PC-9 (cell line): ENCODE results near the gene THADA. TPM values are rescaled to one million over a fixed set of nuclear protein-coding genes. Genes with fewer than 3 reads are reported as not detected.

ENCODE experiments used
- BruUV-seq: library from RNA; stranded (reverse); fragments of 400-500 nt; replicated peaks from 2 replicates; lab custom pipeline; 2021; lab: Mats Ljungman, UMichigan
- CTCF ChIA-PET: fragments of 300-600 bp; sonication (Branson Sonifier 250); formaldehyde crosslinking; loops from one replicate; lab custom pipeline; 2022; ENCODE audit warnings: antibody characterized with exemption; lab: Charles Lee
- POLR2A ChIA-PET: fragments of 300-600 bp; sonication (Branson Sonifier 250); formaldehyde crosslinking; loops from one replicate; lab custom pipeline; 2022; ENCODE audit warnings: antibody characterized with exemption; ENCODE audit not compliant: unreplicated experiment; lab: Charles Lee
- DNase-seq, 2 experiments: peaks; one replicate each; pipeline versions ENCODE4 v3.0.0 to v3.0.0-alpha.2; 2015 to 2022; ENCODE audit warnings: mixed read lengths in 1 of 2
- H2AFZ ChIP-seq: fragments of 200-600 bp; sonication (generic); 2 replicates; pipeline ENCODE4 v1.8.1; 2017; ENCODE audit warnings: antibody characterized with exemption
- H3F3A ChIP-seq: fragments of 200-600 bp; sonication (generic); 2 replicates; pipeline ENCODE4 v1.8.1; 2017; ENCODE audit warnings: antibody characterized with exemption, mild to moderate bottlenecking, low read depth; ENCODE audit not compliant: insufficient read depth
- H3K27ac ChIP-seq: fragments of 200-600 bp; sonication (generic); 2 replicates; pipeline ENCODE4 v1.6.1; 2016; ENCODE audit warnings: mixed run types
- H3K27me3 ChIP-seq: fragments of 200-600 bp; sonication (generic); 2 replicates; pipeline ENCODE4 v1.6.1; 2016; ENCODE audit warnings: low read depth, mixed run types; ENCODE audit not compliant: insufficient read depth
- H3K36me3 ChIP-seq: fragments of 200-600 bp; sonication (generic); 2 replicates; pipeline ENCODE4 v1.6.1; 2016; ENCODE audit warnings: low read depth, mixed run types
- H3K4me1 ChIP-seq: fragments of 200-600 bp; sonication (generic); replicated peaks from 2 replicates; pipeline ENCODE4 v1.6.1; 2016; ENCODE audit warnings: mixed run types; ENCODE audit not compliant: insufficient read depth
- H3K4me2 ChIP-seq: fragments of 200-600 bp; sonication (generic); 2 replicates; pipeline ENCODE4 v1.6.1; 2017; ENCODE audit warnings: mixed run types
- H3K4me3 ChIP-seq: fragments of 200-600 bp; sonication (generic); 2 replicates; pipeline ENCODE4 v1.6.1; 2016; ENCODE audit warnings: mixed run types
- H3K79me2 ChIP-seq: fragments of 200-600 bp; sonication (generic); 2 replicates; pipeline ENCODE4 v1.6.1; 2017; ENCODE audit warnings: low read depth, mixed run types
- H3K9me2 ChIP-seq: fragments of 200-600 bp; sonication (generic); 2 replicates; pipeline ENCODE4 v1.8.1; 2017; ENCODE audit warnings: mild to moderate bottlenecking; ENCODE audit not compliant: insufficient read depth
- H3K9me3 ChIP-seq: fragments of 200-600 bp; sonication (generic); 2 replicates; pipeline ENCODE4 v1.8.1; 2016; ENCODE audit warnings: low read depth; ENCODE audit not compliant: insufficient read depth
- H4K20me1 ChIP-seq: fragments of 200-600 bp; sonication (generic); 2 replicates; pipeline ENCODE4 v1.8.1; 2017; ENCODE audit not compliant: insufficient read depth
- EZH2 ChIP-seq: fragments of 200-600 bp; sonication (generic); IDR thresholded peaks from 2 replicates; pipeline ENCODE4 v1.8.0; 2017; ENCODE audit warnings: antibody characterized with exemption, low read depth
- intact Hi-C: fragments of 100-400 bp; cut with micrococcal nuclease; formaldehyde crosslinking; loops from one replicate; pipeline ENCODE4 v1.10.0; 2022; ENCODE audit not compliant: unreplicated experiment
- total RNA-seq: library from RNA; stranded (reverse); gene quantifications from 2 replicates; pipeline ENCODE4 v1.2.3, GENCODE V29; 2021
- TF ChIP-seq, protein P1 (sequence below): fragments of 200-600 bp; sonication (generic); conservative IDR thresholded peaks from 2 replicates; pipeline ENCODE4 v1.6.1; 2017; ENCODE audit warnings: mixed run types, antibody characterized with exemption, mild to moderate bottlenecking, moderate library complexity

The THADA gene
- total RNA-seq, 1 experiment from 2014 or later, result 28.1 TPM

GRCh38 chr2:43214253-43214652, 381.6 kb downstream of the THADA start:
- Histone ChIP-seq H3K27me3 (no peaks in the 10 kb centered on the region), H3F3A (peaks cover 29% of the 10 kb centered on the region; the same call in 1 of the 2 replicates), H4K20me1 (no peaks in the 10 kb centered on the region), H3K9me3 (no peaks in the 10 kb centered on the region), H3K4me3 (no peak overlapping the region), H3K27ac (no peak overlapping the region), H3K36me3 (no peaks in the 10 kb centered on the region), H3K4me1 (peaks cover 27% of the 10 kb centered on the region), H3K9me2 (no peaks in the 10 kb centered on the region), H2AFZ (no peak overlapping the region), H3K79me2 (peaks cover 5% of the 10 kb centered on the region; the same call in 1 of the 2 replicates), H3K4me2 (no peak overlapping the region)
- ChIA-PET POLR2A (interaction anchor here (0.6 kb wide), 1 partner anchor 727 kb away, joined by 4 read pairs; no protein-coding TSS in a partner anchor), CTCF (interaction anchor here (0.5 to 0.7 kb wide), 2 partner anchors 166 to 239 kb away, joined by 4 read pairs; no protein-coding TSS in a partner anchor)
- no peak for DNase-seq
- TF ChIP-seq, protein P1, sequence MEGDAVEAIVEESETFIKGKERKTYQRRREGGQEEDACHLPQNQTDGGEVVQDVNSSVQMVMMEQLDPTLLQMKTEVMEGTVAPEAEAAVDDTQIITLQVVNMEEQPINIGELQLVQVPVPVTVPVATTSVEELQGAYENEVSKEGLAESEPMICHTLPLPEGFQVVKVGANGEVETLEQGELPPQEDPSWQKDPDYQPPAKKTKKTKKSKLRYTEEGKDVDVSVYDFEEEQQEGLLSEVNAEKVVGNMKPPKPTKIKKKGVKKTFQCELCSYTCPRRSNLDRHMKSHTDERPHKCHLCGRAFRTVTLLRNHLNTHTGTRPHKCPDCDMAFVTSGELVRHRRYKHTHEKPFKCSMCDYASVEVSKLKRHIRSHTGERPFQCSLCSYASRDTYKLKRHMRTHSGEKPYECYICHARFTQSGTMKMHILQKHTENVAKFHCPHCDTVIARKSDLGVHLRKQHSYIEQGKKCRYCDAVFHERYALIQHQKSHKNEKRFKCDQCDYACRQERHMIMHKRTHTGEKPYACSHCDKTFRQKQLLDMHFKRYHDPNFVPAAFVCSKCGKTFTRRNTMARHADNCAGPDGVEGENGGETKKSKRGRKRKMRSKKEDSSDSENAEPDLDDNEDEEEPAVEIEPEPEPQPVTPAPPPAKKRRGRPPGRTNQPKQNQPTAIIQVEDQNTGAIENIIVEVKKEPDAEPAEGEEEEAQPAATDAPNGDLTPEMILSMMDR, result no peak
- TF ChIP-seq EZH2, result no peak
- no TSS peak for BruUV-seq
- intact Hi-C loops, result no loop called here

- no peak overlapping the region for H3K27ac ChIP-seq
- BruUV-seq, result no TSS peak
- H3K9me3 ChIP-seq, result no peaks in the 10 kb centered on the region
- H3K4me1 ChIP-seq, result peaks cover 27% of the 10 kb centered on the region
- no peaks in the 10 kb centered on the region for H3K9me2 ChIP-seq
- no peaks in the 10 kb centered on the region; the same call in 1 of the 2 replicates for H3K79me2 ChIP-seq
- no peaks in the 10 kb centered on the region for H4K20me1 ChIP-seq
- no peaks in the 10 kb centered on the region for H3K36me3 ChIP-seq
- CTCF ChIA-PET, result interaction anchor here (0.7 kb wide), 1 partner anchor 79 kb away, joined by 4 read pairs; no protein-coding TSS in a partner anchor
- H3K4me2 ChIP-seq, result no peak overlapping the region
- intact Hi-C loops, result no loop called here
- peaks cover 16% of the 10 kb centered on the region; the same call in 1 of the 2 replicates for H3F3A ChIP-seq
- no peak for DNase-seq
- H3K4me3 ChIP-seq, result no peak overlapping the region
- POLR2A ChIA-PET, result interaction anchor here (0.6 kb wide), 1 partner anchor 210 kb away, joined by 5 read pairs; no protein-coding TSS in a partner anchor
- H3K27me3 ChIP-seq, result no peaks in the 10 kb centered on the region
- H2AFZ ChIP-seq, result no peak overlapping the region
- TF ChIP-seq, protein P1, result no peak
- TF ChIP-seq EZH2, result no peak
These were observed 382.9 kb downstream of the THADA start for GRCh38 chr2:43212931-43213330.

GRCh38 chr2:43212216-43212835, 383.5 kb downstream of the THADA start:
- Histone ChIP-seq H3K27me3 (no peaks in the 10 kb centered on the region), H3K79me2 (no peaks in the 10 kb centered on the region; the same call in 1 of the 2 replicates), H3K27ac (no peak overlapping the region), H3K4me3 (no peak overlapping the region), H3K36me3 (no peaks in the 10 kb centered on the region), H3F3A (peaks cover 14% of the 10 kb centered on the region), H2AFZ (no peak overlapping the region), H3K9me2 (no peaks in the 10 kb centered on the region), H4K20me1 (no peaks in the 10 kb centered on the region), H3K4me1 (peaks cover 27% of the 10 kb centered on the region), H3K4me2 (no peak overlapping the region), H3K9me3 (no peaks in the 10 kb centered on the region)
- TF ChIP-seq, protein P1, result no peak
- no peak for TF ChIP-seq EZH2
- ChIA-PET CTCF (no interaction called here), POLR2A (no interaction called here)
- BruUV-seq, result no TSS peak
- intact Hi-C loops, result no loop called here
- DNase-seq, result no peak
